Peyer's patch (tissue), 4 donors: ENCODE results near the gene DROSHA. TPM values are rescaled to one million over a fixed set of nuclear protein-coding genes. Genes with fewer than 3 reads are reported as not detected.
A peak's percentile ranks its signal among the peaks of the same experiment; 100 is the strongest.

ENCODE experiments used
- DNase-seq, 3 donors: peaks; one replicate each; pipeline ENCODE4 v3.0.0-alpha.2; 2017 to 2019
- H3K27ac ChIP-seq, 4 donors: fragments of 200-600 bp; sonication (generic); one replicate each; pipeline ENCODE4 v1.5.1; 2016 to 2019
- H3K27me3 ChIP-seq, 2 donors: fragments of 200-600 bp; sonication (generic); one replicate each; pipeline ENCODE4 v1.5.1; 2019
- H3K36me3 ChIP-seq, 3 donors: fragments of 200-600 bp; sonication (generic); one replicate each; pipeline ENCODE4 v1.5.1; 2016 to 2019
- H3K4me1 ChIP-seq, 4 donors: fragments of 200-600 bp; sonication (generic); one replicate each; pipeline ENCODE4 v1.5.1; 2016 to 2019
- H3K4me3 ChIP-seq, 4 donors: fragments of 200-600 bp; sonication (generic); 1 replicate in 3 of 4; 2 replicates in 1 of 4; pipeline ENCODE4 v1.5.1; 2016 to 2019; ENCODE audit warnings: mild to moderate bottlenecking in 1 of 4
- H3K9me3 ChIP-seq, 4 donors: fragments of 200-600 bp; sonication (generic); one replicate each; pipeline ENCODE4 v1.5.1; 2016 to 2019; ENCODE audit warnings: mild to moderate bottlenecking in 1 of 4
- POLR2A ChIP-seq, 2 donors: fragments of 450-650 bp; IDR thresholded peaks; one replicate each; pipeline ENCODE4 v1.5.1; 2017; ENCODE audit warnings: antibody characterized with exemption in 2 of 2, mild to moderate bottlenecking in 2 of 2, moderate library complexity in 2 of 2
- total RNA-seq, 4 donors: library from RNA; depleted of rRNA; stranded (reverse); fragments of >200 nt; gene quantifications; one replicate each; pipeline ENCODE4 v1.1.0, GENCODE V29; 2016
- TF ChIP-seq, protein P1 (sequence below), 6 experiments: fragments of 450-650 bp in 4 of 6; fragments of 200-600 bp in 2 of 6; sonication (generic) in 1 of 6; IDR thresholded peaks; one replicate each; pipeline ENCODE4 v1.5.1; 2017 to 2019; ENCODE audit warnings: antibody characterized with exemption in 6 of 6, mild to moderate bottlenecking in 3 of 6, moderate library complexity in 1 of 6

Gene DROSHA
- total RNA-seq, 4 donors from 2014 or later, result 41.9 to 142 (median 59.0) TPM

DNA sequence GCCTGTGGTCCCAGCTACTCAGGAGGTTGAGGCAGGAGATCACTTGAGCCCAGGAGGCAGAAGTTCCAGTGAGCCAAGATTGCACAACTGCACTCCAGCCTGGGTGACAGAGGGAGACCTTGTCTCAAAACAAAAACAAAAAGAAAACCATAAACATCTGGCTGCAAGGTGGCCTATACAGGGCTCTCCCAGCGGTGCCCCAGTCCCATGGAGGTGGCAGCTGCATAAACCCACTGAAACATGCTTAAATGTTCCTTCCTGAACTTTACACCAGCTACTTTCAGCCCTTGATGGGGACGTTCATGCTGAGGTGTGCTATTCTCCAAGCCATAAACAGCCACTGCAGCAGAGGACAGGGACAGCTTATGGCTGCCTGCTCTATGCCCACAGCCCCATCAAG, 35.6 kb downstream of the DROSHA start:
- Histone ChIP-seq H3K4me1 (no peaks in the 10 kb centered on the region), H3K27ac (no peak overlapping the region), H3K27me3 (no peaks in the 10 kb centered on the region), H3K36me3 (peaks cover 0 to 84% (median 0%) of the 10 kb centered on the region in 3 donors), H3K9me3 (no peaks in the 10 kb centered on the region), H3K4me3 (no peak overlapping the region)
- TF ChIP-seq POLR2A (IDR thresholded peaks at IDR 0.05), result no peak
- TF ChIP-seq, protein P1, sequence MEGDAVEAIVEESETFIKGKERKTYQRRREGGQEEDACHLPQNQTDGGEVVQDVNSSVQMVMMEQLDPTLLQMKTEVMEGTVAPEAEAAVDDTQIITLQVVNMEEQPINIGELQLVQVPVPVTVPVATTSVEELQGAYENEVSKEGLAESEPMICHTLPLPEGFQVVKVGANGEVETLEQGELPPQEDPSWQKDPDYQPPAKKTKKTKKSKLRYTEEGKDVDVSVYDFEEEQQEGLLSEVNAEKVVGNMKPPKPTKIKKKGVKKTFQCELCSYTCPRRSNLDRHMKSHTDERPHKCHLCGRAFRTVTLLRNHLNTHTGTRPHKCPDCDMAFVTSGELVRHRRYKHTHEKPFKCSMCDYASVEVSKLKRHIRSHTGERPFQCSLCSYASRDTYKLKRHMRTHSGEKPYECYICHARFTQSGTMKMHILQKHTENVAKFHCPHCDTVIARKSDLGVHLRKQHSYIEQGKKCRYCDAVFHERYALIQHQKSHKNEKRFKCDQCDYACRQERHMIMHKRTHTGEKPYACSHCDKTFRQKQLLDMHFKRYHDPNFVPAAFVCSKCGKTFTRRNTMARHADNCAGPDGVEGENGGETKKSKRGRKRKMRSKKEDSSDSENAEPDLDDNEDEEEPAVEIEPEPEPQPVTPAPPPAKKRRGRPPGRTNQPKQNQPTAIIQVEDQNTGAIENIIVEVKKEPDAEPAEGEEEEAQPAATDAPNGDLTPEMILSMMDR (IDR thresholded peaks at IDR 0.05), result no peak
- no peak for DNase-seq

DNA sequence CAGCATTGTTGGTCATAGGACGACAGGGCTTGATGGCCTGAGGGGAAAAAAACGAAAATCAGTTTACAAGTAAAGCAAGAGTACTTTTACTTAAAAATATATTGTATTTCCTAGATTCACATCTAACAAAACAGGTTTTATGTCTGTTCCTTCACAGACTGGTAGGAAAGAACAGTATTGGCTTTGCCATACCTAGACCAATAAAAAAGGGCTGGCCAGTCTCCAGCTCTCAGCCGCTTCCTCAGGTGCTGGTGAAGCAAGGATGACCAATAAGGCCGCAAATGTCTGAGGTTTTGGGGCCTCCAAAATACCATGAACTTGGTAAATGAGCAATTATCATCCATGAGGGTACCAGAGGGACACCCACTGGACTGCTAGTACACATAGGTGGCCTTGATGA, 36.6 kb downstream of the DROSHA start:
- no peak overlapping the region for H3K4me3 ChIP-seq
- peaks cover 0 to 74% (median 0%) of the 10 kb centered on the region in 3 donors for H3K36me3 ChIP-seq
- no peak for TF ChIP-seq POLR2A (IDR thresholded peaks at IDR 0.05)
- TF ChIP-seq, protein P1 (IDR thresholded peaks at IDR 0.05), result no peak
- H3K27ac ChIP-seq, result no peak overlapping the region
- H3K27me3 ChIP-seq, result no peaks in the 10 kb centered on the region
- no peak for DNase-seq
- H3K9me3 ChIP-seq, result no peaks in the 10 kb centered on the region
- H3K4me1 ChIP-seq, result no peaks in the 10 kb centered on the region

DNA sequence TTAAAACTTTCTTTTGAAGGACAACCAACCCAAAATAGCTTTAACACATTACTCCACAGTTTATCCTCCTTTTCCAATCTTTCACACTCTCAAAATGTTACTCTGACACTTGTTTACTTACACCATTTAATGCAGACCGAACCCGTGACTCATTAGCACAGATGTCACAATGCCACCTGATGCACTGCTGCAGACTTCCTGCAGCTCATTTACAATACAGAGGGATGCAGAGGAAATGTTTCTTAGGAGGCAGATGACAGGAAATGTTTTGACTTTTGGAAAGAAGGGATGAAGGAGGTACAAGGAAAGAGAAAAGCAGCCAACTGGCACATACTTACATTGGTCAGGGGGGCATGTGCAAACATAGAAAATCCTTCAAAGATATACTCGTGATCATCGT, 39.0 kb downstream of the DROSHA start:
- Histone ChIP-seq H3K27me3 (no peaks in the 10 kb centered on the region), H3K4me1 (no peaks in the 10 kb centered on the region), H3K9me3 (no peaks in the 10 kb centered on the region), H3K27ac (no peak overlapping the region), H3K4me3 (no peak overlapping the region), H3K36me3 (peaks cover 0 to 55% (median 0%) of the 10 kb centered on the region in 3 donors)
- DNase-seq, result peak in 1 of 3 donors; percentile 51
- TF ChIP-seq, protein P1 (IDR thresholded peaks at IDR 0.05), result no peak
- no peak for TF ChIP-seq POLR2A (IDR thresholded peaks at IDR 0.05)

DNA sequence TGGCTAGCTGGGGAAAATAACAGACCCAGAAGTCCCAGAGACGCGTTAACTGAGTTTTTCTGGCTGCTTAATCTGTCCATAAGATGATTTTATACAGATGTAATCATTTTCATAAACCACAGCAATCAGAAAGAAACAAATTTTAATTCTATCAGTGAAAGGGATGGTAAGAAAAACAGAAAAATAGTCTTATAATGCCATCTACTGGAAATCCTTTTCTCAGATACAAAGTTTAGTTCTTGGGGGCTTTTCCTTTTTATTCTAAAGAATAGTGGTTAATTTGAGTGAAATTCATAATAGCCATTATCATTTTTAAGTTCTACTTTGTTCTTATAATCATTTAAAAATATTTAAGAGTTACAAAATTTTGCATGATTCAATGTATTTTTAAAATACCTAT, 44.4 kb downstream of the DROSHA start:
- no peaks in the 10 kb centered on the region for H3K9me3 ChIP-seq
- no peaks in the 10 kb centered on the region for H3K27me3 ChIP-seq
- peaks cover 0 to 24% (median 0%) of the 10 kb centered on the region in 3 donors for H3K36me3 ChIP-seq
- no peak overlapping the region for H3K27ac ChIP-seq
- H3K4me3 ChIP-seq, result no peak overlapping the region
- peaks cover 0 to 6% (median 1%) of the 10 kb centered on the region in 4 donors for H3K4me1 ChIP-seq
- DNase-seq, result no peak
- TF ChIP-seq, protein P1 (IDR thresholded peaks at IDR 0.05), result no peak
- TF ChIP-seq POLR2A (IDR thresholded peaks at IDR 0.05), result no peak

DNA sequence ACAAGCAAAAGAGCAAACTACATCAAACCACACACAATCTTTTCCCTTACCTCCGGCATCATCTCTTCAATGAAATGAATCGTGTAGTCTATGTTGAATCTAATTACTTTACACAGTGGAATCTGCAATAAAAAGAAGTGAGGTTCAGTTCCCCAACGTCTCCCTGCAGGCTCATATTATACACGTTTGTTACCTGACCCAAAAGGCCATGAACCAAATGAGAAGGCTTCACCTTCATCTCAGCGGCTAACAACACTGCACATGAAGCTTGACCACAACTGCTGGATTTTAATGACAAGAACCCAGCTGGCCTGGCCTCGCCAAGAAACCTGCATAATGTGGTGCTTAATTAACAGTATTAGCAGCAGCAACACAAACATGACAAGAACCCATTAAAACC, 45.5 kb downstream of the DROSHA start:
- Histone ChIP-seq H3K4me1 (peaks cover 0 to 6% (median 1%) of the 10 kb centered on the region in 4 donors), H3K27ac (no peak overlapping the region), H3K27me3 (no peaks in the 10 kb centered on the region), H3K36me3 (peaks cover 0 to 23% (median 0%) of the 10 kb centered on the region in 3 donors), H3K4me3 (no peak overlapping the region), H3K9me3 (no peaks in the 10 kb centered on the region)
- no peak for TF ChIP-seq POLR2A (IDR thresholded peaks at IDR 0.05)
- TF ChIP-seq, protein P1 (IDR thresholded peaks at IDR 0.05), result no peak
- DNase-seq, result no peak
